ENCODE measurements around the gene HYI. TPM values are rescaled to one million over a fixed set of nuclear protein-coding genes. Genes with fewer than 3 reads are reported as not detected.

The HYI gene
- total RNA-seq, 3 donors from 2014 or later: 66.6 to 79.3 (median 70.1) TPM

DNA sequence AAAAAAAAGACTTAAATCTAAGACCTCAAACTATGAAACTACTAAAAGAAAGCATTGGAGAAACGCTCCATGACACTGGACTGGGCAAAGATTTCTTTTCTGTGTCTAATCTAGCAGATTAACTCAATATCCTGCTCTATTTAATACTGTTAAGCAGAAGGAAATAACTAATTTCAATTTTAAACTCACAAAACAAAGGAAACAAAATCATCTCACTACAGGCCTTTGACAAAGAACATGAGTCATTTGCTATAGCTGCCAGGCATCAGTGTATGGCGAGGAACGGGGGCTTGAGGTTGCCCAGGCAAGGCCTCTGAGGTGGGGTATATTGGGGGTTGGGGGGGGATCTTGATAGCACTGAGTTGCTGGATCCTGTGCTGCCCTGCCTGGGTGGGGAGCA lies 43.2 kb downstream of the HYI start:
- H3K4me3 ChIP-seq: no peak overlapping the region
- no peak for TF ChIP-seq POLR2A (IDR thresholded peaks at IDR 0.05)
- TF ChIP-seq, protein P1, sequence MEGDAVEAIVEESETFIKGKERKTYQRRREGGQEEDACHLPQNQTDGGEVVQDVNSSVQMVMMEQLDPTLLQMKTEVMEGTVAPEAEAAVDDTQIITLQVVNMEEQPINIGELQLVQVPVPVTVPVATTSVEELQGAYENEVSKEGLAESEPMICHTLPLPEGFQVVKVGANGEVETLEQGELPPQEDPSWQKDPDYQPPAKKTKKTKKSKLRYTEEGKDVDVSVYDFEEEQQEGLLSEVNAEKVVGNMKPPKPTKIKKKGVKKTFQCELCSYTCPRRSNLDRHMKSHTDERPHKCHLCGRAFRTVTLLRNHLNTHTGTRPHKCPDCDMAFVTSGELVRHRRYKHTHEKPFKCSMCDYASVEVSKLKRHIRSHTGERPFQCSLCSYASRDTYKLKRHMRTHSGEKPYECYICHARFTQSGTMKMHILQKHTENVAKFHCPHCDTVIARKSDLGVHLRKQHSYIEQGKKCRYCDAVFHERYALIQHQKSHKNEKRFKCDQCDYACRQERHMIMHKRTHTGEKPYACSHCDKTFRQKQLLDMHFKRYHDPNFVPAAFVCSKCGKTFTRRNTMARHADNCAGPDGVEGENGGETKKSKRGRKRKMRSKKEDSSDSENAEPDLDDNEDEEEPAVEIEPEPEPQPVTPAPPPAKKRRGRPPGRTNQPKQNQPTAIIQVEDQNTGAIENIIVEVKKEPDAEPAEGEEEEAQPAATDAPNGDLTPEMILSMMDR (IDR thresholded peaks at IDR 0.05): no peak
- TF ChIP-seq POLR2AphosphoS5 (IDR thresholded peaks at IDR 0.05): no peak
- intact Hi-C loops (cut with DNase I; ENCODE audit: low total_unique reads): no loop called here
- no peaks in the 10 kb centered on the region for H3K4me1 ChIP-seq
- H3K27me3 ChIP-seq: no peaks in the 10 kb centered on the region
- H3K9me3 ChIP-seq: no peaks in the 10 kb centered on the region
- H3K27ac ChIP-seq: no peak overlapping the region
- H3K36me3 ChIP-seq: no peaks in the 10 kb centered on the region
- DNase-seq (ENCODE audit: low spot score in 2 of 2): no peak

DNA sequence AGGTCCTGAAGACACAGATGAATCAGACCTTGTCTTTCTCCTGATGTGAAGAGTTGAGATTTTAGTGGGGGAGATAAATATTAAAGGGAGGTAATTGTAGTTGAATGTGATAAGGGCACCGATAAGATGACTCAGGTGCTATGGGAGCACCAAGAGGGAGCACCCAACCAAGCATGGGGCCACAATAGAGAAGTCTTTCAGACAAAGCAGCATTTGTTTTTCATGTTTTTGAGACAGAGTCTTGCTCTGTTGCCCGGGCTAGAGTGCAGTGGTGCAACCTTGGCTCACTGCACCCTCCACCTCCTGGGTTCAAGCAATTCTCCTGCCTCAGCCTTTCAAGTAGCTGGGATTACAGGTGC lies 47.9 kb downstream of the HYI start:
- intact Hi-C loops (cut with DNase I; ENCODE audit: low total_unique reads): loop anchor here (5.0 kb wide), 1 partner anchor 684 kb away; no protein-coding TSS in a partner anchor
- DNase-seq (ENCODE audit: low spot score in 2 of 2): no peak
- no peak overlapping the region for H3K4me3 ChIP-seq
- no peaks in the 10 kb centered on the region for H3K27me3 ChIP-seq
- no peaks in the 10 kb centered on the region for H3K36me3 ChIP-seq
- TF ChIP-seq, protein P1 (IDR thresholded peaks at IDR 0.05): no peak
- TF ChIP-seq POLR2AphosphoS5 (IDR thresholded peaks at IDR 0.05) (no peak), POLR2A (IDR thresholded peaks at IDR 0.05) (no peak)
- no peaks in the 10 kb centered on the region for H3K9me3 ChIP-seq
- no peaks in the 10 kb centered on the region for H3K4me1 ChIP-seq
- no peak overlapping the region for H3K27ac ChIP-seq

DNA sequence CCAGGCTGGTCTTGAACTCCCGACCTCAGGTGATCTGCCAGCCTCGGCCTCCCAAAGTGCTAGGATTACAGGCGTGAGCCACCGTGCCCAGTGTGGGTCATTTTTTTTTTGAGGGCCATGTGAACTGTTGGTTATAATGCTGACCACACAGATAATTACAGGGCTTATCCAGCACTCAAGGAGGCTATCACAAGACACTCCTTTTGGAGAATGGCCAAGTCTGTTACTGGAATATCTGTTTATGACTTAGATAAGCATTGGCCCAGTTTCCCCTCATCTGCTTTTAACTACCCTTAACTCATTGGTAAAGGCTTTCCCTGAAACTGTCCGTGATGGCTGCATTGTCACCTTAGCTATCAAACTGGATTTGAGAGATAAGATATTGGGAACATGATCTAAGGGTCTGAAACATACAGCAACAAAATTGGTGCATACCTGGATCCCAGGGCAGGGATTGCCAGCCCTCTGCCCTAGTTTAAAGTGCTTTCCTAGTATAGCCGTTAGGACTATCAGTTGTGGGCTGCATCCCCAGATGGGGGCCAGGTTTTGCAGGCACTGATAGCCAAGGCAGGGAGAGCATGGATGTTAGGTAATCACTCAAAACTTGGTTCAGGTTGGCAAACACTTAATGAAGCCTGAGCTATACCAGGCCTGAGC lies 48.4 kb downstream of the HYI start:
- Histone ChIP-seq H3K4me3 (no peak overlapping the region), H3K27me3 (no peaks in the 10 kb centered on the region), H3K36me3 (no peaks in the 10 kb centered on the region), H3K4me1 (no peaks in the 10 kb centered on the region), H3K9me3 (no peaks in the 10 kb centered on the region), H3K27ac (no peak overlapping the region)
- no peak for DNase-seq (ENCODE audit: low spot score in 2 of 2)
- TF ChIP-seq POLR2AphosphoS5 (IDR thresholded peaks at IDR 0.05) (no peak), POLR2A (IDR thresholded peaks at IDR 0.05) (no peak)
- TF ChIP-seq, protein P1 (IDR thresholded peaks at IDR 0.05): no peak
- intact Hi-C loops (cut with DNase I; ENCODE audit: low total_unique reads): loop anchor here (5.0 kb wide), 1 partner anchor 683 kb away; no protein-coding TSS in a partner anchor

DNA sequence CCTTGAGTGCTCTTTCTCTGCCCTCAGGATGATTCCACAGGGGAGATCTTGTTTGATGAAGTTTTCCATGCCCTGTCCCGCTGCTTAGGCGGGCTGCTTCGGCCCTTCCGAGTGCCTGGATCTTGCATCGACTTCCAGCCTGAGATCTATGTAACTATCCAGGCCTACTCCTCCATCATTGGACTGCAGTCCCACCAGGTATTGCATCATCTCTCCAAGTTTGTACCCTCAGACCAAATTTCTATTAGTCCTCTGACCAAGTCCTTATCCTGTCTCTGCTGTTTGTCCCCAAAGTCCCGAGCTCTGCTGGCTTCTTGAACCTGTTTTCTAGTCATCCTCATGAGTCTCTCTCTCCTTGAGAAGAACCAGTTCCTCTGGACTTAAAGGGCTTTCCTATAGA lies 49.4 kb downstream of the HYI start:
- H3K9me3 ChIP-seq: no peaks in the 10 kb centered on the region
- DNase-seq (ENCODE audit: low spot score in 2 of 2): no peak
- no peaks in the 10 kb centered on the region for H3K27me3 ChIP-seq
- no peak overlapping the region for H3K4me3 ChIP-seq
- H3K27ac ChIP-seq: no peak overlapping the region
- TF ChIP-seq, protein P1 (IDR thresholded peaks at IDR 0.05): no peak
- no peak for TF ChIP-seq POLR2AphosphoS5 (IDR thresholded peaks at IDR 0.05)
- TF ChIP-seq POLR2A (IDR thresholded peaks at IDR 0.05): no peak
- no peaks in the 10 kb centered on the region for H3K4me1 ChIP-seq
- intact Hi-C loops (cut with DNase I; ENCODE audit: low total_unique reads): no loop called here
- no peaks in the 10 kb centered on the region for H3K36me3 ChIP-seq

DNA sequence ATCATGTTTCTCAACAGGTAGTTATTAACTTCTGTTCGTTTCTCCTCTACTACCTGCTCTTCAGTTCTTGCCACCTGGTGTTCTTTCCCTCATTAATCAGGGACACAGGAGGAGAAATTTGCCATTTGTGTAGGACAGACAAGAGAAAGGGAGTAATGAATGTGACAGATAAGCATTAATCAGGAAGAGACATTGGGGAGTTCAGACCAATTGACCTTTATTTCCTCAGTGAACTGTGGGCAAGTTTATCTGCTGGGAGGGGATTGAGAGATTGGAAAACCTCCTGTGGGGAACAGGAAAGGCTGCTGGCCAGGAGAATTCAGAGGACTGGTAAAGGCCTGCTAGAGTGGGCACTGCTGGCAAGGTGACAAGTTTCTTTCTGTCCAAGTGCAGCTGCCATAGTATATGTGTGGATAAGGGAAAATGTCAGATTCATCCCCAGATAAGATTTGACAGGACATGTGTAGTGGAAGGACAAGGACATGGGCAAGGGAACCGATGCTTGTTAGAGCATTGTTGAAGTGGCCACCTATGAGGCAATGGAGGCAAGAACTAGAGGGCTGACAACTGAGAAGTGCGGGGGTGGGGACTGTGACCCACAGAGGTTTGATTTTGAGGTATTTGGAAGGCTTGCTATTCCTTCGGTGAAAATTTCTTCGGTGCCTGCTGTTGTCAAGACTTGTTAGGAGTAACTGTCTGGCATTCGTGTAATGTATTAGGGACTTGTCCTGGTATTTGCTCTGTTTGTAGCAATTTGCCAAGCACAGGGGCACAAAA lies 51.5 kb downstream of the HYI start:
- intact Hi-C loops (cut with DNase I; ENCODE audit: low total_unique reads): no loop called here
- H3K27ac ChIP-seq: peak overlapping the region; percentile 16 to 60
- no peaks in the 10 kb centered on the region for H3K4me1 ChIP-seq
- no peaks in the 10 kb centered on the region for H3K9me3 ChIP-seq
- H3K36me3 ChIP-seq: no peaks in the 10 kb centered on the region
- peak in 1 of 2 donors; percentile 54 for DNase-seq (ENCODE audit: low spot score in 2 of 2)
- no peaks in the 10 kb centered on the region for H3K27me3 ChIP-seq
- TF ChIP-seq POLR2AphosphoS5 (IDR thresholded peaks at IDR 0.05): no peak
- TF ChIP-seq, protein P1 (IDR thresholded peaks at IDR 0.05): no peak
- TF ChIP-seq POLR2A (IDR thresholded peaks at IDR 0.05): no peak
- H3K4me3 ChIP-seq: no peak overlapping the region
